GM12873 (cell line): ENCODE results near the gene GLCCI1.

Experiments
- CTCF ChIP-seq: IDR thresholded peaks from 2 replicates; pipeline ENCODE4 v1.5.1; 2012; ENCODE audit warnings: low read depth, mild to moderate bottlenecking, moderate library complexity, low read length, control low read depth; ENCODE audit not compliant: insufficient read depth; ENCODE audit errors: missing control alignments

The GLCCI1 gene

DNA sequence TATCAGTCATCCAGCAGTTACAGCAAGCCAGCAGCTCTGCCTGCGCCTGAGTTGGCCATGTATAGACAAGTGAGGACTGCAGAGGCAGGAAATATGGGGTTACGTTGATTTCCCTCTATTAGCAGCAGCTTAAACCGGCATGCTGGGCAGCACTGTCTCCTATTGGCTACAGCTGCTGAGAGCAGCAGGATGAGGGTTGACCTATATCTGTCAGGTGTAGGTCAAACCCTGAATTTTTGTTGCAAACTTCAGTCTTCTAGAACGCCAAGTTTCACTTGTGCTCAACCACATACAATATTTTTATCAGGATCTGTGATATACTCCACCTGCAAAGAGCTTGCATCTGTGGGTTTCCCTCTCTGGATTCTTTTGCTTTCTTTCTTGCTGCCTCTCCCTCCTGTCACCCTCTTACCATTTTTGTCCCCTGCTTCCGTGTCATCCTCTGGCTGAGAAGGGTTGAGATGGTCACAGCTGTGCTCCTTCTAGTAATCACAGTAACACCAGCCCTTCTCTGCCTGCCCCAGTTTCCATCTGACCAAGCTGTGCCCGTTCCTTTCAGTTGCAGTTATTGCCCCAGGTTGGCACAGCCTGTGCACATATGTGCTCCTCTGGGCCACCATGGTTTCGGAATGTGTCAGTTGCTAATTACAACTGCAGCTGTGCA lies 23.8 kb upstream of the GLCCI1 start:
- TF ChIP-seq CTCF: no peak

GRCh38 chr7:7946486-7946885 lies 22.1 kb upstream of the GLCCI1 start:
- no peak for TF ChIP-seq CTCF

DNA sequence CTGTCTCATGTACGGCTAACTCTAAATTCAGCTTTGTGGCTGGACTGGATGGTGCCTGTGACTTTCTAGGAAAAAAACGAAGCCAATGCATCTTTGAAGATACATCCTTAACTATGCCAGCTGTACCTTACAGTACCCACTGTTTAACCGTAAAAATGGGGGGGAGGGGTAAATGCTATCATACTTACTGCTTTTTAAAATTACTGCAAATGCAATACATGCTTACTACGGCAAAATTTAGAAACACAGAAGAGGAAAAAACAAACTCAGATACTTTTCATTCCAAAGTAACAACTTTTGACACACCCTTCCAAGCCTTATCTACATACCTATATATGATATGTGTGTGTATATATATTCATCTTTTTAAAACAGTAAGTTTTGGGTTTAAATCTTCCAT lies 20.4 kb upstream of the GLCCI1 start:
- no peak for TF ChIP-seq CTCF

DNA sequence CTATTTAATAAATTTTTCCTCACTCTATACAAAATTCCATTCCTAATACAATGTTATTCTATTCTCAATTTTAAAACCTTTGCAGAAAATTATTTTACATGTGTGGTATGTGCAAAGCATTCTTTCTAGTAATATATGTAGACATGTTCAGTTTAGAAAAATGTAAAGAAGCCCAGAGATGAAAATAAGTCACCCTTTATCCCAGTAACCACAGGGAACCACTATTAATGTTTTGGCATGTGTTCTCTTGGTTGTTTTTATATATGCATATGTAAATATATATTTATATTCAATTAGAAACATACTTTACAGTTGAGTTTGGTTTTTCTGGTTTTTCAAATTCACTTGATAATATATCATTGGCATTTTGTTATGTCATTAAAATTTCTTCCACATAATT lies 14.8 kb upstream of the GLCCI1 start:
- no peak for TF ChIP-seq CTCF

DNA sequence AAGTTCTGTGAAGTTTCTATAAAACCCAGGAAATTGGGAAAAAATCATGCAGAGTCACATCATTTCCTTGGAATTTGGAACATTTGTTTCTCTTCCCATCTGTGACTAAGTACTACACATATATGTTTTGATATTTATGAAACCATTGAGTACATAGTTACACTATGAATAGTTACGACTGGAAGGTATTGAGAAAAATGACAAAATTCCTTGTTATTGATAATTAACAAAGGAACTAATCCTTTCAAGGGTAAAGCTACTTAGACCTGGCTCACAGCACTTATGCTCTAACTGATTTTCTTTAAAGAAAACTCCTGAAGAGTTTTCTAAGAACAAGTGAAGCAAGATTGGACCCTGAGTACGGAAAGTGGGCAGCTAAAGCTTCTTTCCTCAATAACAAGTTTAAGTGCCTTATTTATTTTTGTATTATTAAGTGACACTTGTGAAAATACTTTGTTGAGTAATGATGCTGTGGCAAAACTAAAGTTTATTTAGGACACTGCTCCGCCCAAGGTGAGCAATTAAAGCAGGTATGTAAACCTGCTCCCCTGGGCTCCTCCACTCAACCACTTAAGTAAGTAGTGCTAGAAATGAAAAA lies 12.0 kb upstream of the GLCCI1 start:
- no peak for TF ChIP-seq CTCF

DNA sequence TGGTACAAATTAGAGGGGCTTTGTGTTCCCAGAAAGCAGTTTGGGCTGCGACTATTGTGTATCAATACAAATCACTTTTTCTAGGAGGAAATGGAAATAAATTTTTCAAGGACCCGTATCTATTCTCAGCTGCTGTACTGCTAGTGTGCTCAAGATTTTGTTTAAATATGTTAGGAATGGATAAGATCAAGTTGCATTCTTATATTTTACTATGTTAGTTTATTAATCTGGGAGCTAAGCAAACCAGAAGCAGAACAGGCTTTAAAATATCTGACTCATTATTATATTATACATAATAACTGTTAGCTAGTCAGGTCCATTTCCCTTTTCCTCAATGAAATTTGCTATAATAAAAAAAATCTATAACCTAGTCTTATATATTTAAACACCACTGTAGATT lies 11.1 kb upstream of the GLCCI1 start:
- no peak for TF ChIP-seq CTCF

DNA sequence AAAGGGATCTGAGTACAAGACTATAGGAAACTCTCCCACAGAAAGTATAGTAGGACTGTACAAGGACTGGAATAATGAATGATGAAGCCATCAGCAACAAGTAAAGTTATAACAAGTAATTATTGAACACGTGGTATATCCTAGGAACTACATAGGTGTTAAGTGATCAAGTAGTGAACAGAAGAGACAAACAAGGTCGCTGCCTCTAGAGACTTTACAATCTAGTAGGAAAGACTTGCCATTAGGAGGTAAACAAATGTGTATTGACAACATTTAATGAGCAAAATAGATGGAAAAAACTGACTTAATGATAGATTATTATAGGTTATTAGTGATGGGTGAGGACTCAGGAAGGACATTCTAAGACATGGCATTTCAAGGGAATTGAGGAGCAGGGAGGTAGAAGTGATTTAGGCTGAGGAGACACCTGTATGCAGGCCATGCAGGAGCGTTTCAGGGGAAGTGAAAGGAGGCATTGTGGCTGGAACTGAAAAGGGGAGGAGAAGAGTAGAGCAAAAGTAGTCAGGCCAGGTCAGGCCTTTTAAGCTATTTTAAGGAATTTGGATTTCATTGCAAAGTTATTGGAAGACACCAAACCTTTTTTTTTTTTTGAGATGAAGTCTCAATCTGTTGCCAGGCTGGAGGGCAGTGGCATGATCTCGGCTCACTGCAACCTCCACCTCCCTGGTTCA lies 8.5 kb upstream of the GLCCI1 start:
- TF ChIP-seq CTCF: no peak
